Fibroblast of peridontal ligament (primary cell): ENCODE measurements around the gene DENND10.
"Not testable (repeated sequence)": the region's sequence is repeated elsewhere in the genome, so short reads cannot be mapped to it uniquely, and the experiment has no call there.

Experiments
- DNase-seq: peaks from one replicate; pipeline ENCODE4 v3.0.0-alpha.2; 2010; ENCODE audit errors: extremely low read depth

Gene DENND10

GRCh38 chr10:119098576-119098975, 5.3 kb upstream of the DENND10 start:
- no peak for DNase-seq

GRCh38 chr10:119100434-119101238, 3.3 kb upstream of the DENND10 start:
- DNase-seq, result no peak

GRCh38 chr10:119101366-119102098, 2.4 kb upstream of the DENND10 start:
- DNase-seq, result no peak

GRCh38 chr10:119103241-119103902, 541 bp upstream of the DENND10 start:
- no peak for DNase-seq

GRCh38 chr10:119104654-119105015, 722 bp downstream of the DENND10 start:
- no peak for DNase-seq

GRCh38 chr10:119105155-119105554, 1.2 kb downstream of the DENND10 start:
- no peak for DNase-seq

GRCh38 chr10:119105899-119106298, 2.0 kb downstream of the DENND10 start:
- not testable (repeated sequence) for DNase-seq

GRCh38 chr10:119107106-119107505, 3.2 kb downstream of the DENND10 start:
- not testable (repeated sequence) for DNase-seq

- DNase-seq, result not testable (repeated sequence)
These were observed 3.9 kb downstream of the DENND10 start for GRCh38 chr10:119107771-119108170.

- DNase-seq, result peak; percentile 77
These were observed 8.1 kb downstream of the DENND10 start for GRCh38 chr10:119112056-119112455.

- DNase-seq, result peak; percentile 94
These were observed 10.1 kb downstream of the DENND10 start for GRCh38 chr10:119113751-119114732.

- no peak for DNase-seq
These were observed 12.0 kb downstream of the DENND10 start for GRCh38 chr10:119115926-119116325.

- no peak for DNase-seq
These were observed 12.5 kb downstream of the DENND10 start for GRCh38 chr10:119116326-119116951.

- DNase-seq, result no peak
These were observed 14.3 kb downstream of the DENND10 start for GRCh38 chr10:119118231-119118630.

GRCh38 chr10:119119400-119119799, 15.5 kb downstream of the DENND10 start:
- DNase-seq, result no peak

GRCh38 chr10:119120413-119120867, 16.5 kb downstream of the DENND10 start:
- peak; percentile 9 for DNase-seq

- DNase-seq, result no peak
These were observed 17.0 kb downstream of the DENND10 start for GRCh38 chr10:119120875-119121274.

- DNase-seq, result no peak
These were observed 22.0 kb downstream of the DENND10 start for GRCh38 chr10:119125942-119126341.

GRCh38 chr10:119129721-119130120, 25.8 kb downstream of the DENND10 start:
- no peak for DNase-seq

GRCh38 chr10:119131512-119132240, 27.8 kb downstream of the DENND10 start:
- DNase-seq, result peak; percentile 57
